HL-60 (cell line): ENCODE results near the gene EPN1.

Experiments used
- DNase-seq, 2 experiments: peaks; one replicate each; pipeline ENCODE4 v3.0.0-alpha.2; 2010 to 2020; ENCODE audit warnings: low read depth in 1 of 2, low spot score in 1 of 2
- H3K27ac ChIP-seq: fragments of 250-450 bp; sonication (Bioruptor Pico); replicated peaks from 2 replicates; pipeline ENCODE4 v1.5.1; 2020; ENCODE audit warnings: mild to moderate bottlenecking, moderate library complexity
- H3K27me3 ChIP-seq: fragments of 250-450 bp; sonication (Bioruptor Pico); 2 replicates; pipeline ENCODE4 v1.5.1; 2021; ENCODE audit warnings: mild to moderate bottlenecking, moderate library complexity; ENCODE audit not compliant: insufficient read depth, poor library complexity, severe bottlenecking
- H3K4me3 ChIP-seq: replicated peaks from 2 replicates; pipeline ENCODE4 v1.5.1; 2011; ENCODE audit warnings: mild to moderate bottlenecking, control low read depth, low read length; ENCODE audit not compliant: insufficient read depth
- GABPA ChIP-seq: IDR thresholded peaks from 2 replicates; pipeline ENCODE4 v1.6.1; 2012; ENCODE audit warnings: low read depth
- POLR2AphosphoS5 ChIP-seq: IDR thresholded peaks from 2 replicates; pipeline ENCODE4 v1.6.1; 2012; ENCODE audit warnings: low read depth
- SPI1 ChIP-seq: IDR thresholded peaks from 2 replicates; pipeline ENCODE4 v1.6.1; 2012; ENCODE audit warnings: low read depth, mild to moderate bottlenecking, borderline replicate concordance
- TF ChIP-seq, protein P1 (sequence below): IDR thresholded peaks from one replicate; pipeline ENCODE4 v1.5.1; 2011; ENCODE audit warnings: low read length, control low read depth, inconsistent platforms; ENCODE audit not compliant: insufficient read depth
- TF ChIP-seq, protein P2 (sequence below): IDR thresholded peaks from 2 replicates; pipeline ENCODE4 v1.6.1; 2012; ENCODE audit warnings: low read depth; ENCODE audit not compliant: insufficient replicate concordance

EPN1 gene

DNA sequence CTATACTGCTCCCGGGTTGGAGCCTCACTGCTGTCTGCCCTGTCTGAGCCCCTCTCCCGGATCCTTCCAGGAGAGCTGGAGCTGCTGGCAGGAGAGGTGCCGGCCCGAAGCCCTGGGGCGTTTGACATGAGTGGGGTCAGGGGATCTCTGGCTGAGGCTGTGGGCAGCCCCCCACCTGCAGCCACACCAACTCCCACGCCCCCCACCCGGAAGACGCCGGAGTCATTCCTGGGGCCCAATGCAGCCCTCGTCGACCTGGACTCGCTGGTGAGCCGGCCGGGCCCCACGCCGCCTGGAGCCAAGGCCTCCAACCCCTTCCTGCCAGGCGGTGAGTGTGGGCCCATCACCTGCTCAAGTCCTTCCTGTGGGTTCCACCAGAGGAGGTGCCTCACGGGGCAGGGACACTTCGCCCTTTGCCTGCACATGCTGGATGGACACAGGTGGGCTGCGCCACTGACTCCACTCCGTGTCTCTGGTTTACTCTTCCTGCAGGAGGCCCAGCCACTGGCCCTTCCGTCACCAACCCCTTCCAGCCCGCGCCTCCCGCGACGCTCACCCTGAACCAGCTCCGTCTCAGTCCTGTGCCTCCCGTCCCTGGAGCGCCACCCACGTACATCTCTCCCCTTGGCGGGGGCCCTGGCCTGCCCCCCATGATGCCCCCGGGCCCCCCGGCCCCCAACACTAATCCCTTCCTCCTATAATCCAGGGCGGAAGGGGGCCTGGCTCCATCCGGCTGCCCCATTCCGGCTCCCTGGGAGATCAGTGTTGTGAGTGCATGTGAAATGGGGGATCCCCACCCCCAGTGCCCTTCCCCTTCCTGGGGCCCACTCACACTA, 19.8 kb downstream of the EPN1 start:
- Histone ChIP-seq H3K27ac (no peak overlapping the region), H3K27me3 (no peaks in the 10 kb centered on the region), H3K4me3 (no peak overlapping the region)
- DNase-seq: no peak
- TF ChIP-seq, protein P1, sequence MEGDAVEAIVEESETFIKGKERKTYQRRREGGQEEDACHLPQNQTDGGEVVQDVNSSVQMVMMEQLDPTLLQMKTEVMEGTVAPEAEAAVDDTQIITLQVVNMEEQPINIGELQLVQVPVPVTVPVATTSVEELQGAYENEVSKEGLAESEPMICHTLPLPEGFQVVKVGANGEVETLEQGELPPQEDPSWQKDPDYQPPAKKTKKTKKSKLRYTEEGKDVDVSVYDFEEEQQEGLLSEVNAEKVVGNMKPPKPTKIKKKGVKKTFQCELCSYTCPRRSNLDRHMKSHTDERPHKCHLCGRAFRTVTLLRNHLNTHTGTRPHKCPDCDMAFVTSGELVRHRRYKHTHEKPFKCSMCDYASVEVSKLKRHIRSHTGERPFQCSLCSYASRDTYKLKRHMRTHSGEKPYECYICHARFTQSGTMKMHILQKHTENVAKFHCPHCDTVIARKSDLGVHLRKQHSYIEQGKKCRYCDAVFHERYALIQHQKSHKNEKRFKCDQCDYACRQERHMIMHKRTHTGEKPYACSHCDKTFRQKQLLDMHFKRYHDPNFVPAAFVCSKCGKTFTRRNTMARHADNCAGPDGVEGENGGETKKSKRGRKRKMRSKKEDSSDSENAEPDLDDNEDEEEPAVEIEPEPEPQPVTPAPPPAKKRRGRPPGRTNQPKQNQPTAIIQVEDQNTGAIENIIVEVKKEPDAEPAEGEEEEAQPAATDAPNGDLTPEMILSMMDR: no peak
- TF ChIP-seq POLR2AphosphoS5: 0 out of 2 replicates have a peak, but pooled peaks have one; percentile 6

DNA sequence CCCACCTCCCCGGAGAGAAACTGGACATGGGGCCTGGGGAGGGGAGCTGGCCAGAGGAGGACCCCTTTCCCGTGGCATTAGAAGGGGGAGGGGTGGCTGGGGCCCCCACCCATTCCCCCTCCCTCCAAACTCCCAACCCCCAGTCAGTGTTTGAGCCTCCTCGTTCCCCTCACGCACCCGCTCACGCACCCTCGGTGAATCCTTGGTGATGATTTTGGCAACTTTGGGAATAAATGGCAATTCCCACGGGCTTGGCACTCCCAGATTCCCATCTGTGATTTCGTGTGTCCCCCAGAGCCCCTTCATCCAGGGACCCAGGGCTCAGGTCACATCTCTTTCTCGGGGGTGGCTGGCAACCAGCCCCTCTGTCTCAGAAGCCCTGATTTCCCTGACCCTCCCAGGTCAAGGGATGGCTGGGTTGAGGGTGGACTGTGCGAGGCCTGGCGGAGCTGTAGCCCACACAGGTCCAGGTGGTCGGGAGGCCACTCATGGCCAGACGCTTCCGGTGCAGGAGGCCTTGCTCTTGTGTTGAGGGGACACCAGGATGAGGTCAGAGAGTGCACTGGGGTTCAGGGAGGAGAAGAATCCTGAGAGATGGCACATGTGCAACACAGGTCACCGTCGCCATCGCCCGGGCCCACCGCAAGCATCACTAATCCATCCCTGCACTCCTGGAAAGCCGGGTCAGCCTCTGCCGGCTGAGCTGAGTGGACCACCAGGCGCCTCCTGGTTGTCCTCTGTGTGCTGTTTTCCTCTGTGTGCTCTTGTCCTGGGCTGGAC, 20.7 kb downstream of the EPN1 start:
- no peak for DNase-seq
- H3K27me3 ChIP-seq: no peaks in the 10 kb centered on the region
- H3K4me3 ChIP-seq: no peak overlapping the region
- TF ChIP-seq, protein P1: no peak
- no peak for TF ChIP-seq POLR2AphosphoS5
- TF ChIP-seq GABPA: no peak
- TF ChIP-seq, protein P2, sequence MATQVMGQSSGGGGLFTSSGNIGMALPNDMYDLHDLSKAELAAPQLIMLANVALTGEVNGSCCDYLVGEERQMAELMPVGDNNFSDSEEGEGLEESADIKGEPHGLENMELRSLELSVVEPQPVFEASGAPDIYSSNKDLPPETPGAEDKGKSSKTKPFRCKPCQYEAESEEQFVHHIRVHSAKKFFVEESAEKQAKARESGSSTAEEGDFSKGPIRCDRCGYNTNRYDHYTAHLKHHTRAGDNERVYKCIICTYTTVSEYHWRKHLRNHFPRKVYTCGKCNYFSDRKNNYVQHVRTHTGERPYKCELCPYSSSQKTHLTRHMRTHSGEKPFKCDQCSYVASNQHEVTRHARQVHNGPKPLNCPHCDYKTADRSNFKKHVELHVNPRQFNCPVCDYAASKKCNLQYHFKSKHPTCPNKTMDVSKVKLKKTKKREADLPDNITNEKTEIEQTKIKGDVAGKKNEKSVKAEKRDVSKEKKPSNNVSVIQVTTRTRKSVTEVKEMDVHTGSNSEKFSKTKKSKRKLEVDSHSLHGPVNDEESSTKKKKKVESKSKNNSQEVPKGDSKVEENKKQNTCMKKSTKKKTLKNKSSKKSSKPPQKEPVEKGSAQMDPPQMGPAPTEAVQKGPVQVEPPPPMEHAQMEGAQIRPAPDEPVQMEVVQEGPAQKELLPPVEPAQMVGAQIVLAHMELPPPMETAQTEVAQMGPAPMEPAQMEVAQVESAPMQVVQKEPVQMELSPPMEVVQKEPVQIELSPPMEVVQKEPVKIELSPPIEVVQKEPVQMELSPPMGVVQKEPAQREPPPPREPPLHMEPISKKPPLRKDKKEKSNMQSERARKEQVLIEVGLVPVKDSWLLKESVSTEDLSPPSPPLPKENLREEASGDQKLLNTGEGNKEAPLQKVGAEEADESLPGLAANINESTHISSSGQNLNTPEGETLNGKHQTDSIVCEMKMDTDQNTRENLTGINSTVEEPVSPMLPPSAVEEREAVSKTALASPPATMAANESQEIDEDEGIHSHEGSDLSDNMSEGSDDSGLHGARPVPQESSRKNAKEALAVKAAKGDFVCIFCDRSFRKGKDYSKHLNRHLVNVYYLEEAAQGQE: no peak
- no peak for TF ChIP-seq SPI1
- no peak overlapping the region for H3K27ac ChIP-seq

DNA sequence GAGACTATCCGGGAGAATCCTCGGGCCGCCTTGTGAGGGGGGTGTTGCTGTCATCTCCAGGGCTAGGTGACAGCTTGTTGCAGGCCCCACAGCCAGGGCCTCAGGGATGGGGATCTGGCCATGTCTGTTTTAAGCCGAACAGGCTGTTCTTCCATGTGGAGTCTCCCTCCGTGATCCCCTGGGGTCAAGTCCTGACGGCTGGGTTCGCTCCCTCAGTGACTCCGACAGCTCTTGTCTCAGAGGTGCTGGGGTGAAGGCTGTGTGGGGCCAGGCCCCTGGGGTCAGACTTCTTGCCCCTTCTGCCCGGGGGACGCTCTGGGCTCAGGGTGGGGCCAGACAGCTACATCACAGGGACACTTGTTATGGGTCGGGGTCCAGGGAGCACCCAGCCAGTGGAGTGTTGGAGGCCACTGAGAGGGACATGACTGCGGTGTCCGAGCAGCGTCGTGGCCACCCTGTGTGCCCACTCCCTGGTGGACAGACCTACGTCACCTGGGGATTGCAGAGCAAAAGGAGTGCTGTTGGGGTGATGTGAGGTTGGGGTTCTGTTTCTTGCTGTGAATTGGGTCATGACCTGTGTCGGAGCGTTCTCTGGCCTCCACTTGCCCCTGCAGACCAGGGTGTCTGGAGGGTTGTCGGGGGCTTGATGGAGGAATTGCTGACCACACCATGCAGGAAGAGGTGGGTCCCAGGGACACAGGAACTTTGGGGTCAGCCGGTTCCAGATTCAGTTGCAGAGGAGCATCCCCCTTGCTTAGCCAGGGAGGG, 21.5 kb downstream of the EPN1 start:
- no peak overlapping the region for H3K4me3 ChIP-seq
- no peak overlapping the region for H3K27ac ChIP-seq
- H3K27me3 ChIP-seq: no peaks in the 10 kb centered on the region
- no peak for DNase-seq
- TF ChIP-seq, protein P2: no peak
- TF ChIP-seq GABPA (no peak), POLR2AphosphoS5 (no peak), SPI1 (no peak)
- TF ChIP-seq, protein P1: no peak
